HAP-1 (cell line): Measurements from ENCODE around the gene SPRTN.

Experiments used
- DNase-seq, 2 experiments: peaks; one replicate each; pipeline ENCODE4 v3.0.0-alpha.2; 2016 to 2020; ENCODE audit warnings: low spot score in 2 of 2
- H3K27me3 ChIP-seq: fragments of 250-450 bp; sonication (Bioruptor Pico); 2 replicates; pipeline ENCODE4 v1.5.1; 2020; ENCODE audit warnings: low read depth, mild to moderate bottlenecking, moderate library complexity
- H3K36me3 ChIP-seq: fragments of 250-450 bp; sonication (Bioruptor Pico); replicated peaks from 2 replicates; pipeline ENCODE4 v1.5.1; 2020; ENCODE audit warnings: mild to moderate bottlenecking
- H3K4me1 ChIP-seq: fragments of 250-450 bp; sonication (Bioruptor Pico); 2 replicates; pipeline ENCODE4 v1.5.1; 2020; ENCODE audit warnings: mild to moderate bottlenecking
- H3K4me3 ChIP-seq: fragments of 250-450 bp; sonication (Bioruptor Pico); 2 replicates; pipeline ENCODE4 v1.5.1; 2020; ENCODE audit warnings: mild to moderate bottlenecking, moderate library complexity
- H3K9me3 ChIP-seq: fragments of 250-450 bp; sonication (Bioruptor Pico); 2 replicates; pipeline ENCODE4 v1.5.1; 2020; ENCODE audit warnings: mild to moderate bottlenecking, moderate library complexity
- in situ Hi-C: fragments of 300-500 bp; cut with MboI; formaldehyde crosslinking; loops from 3 replicates; pipeline ENCODE4 v1.14.3; 2020; ENCODE audit warnings: low sequenced_read_pairs, inconsistent platforms, mixed read lengths

The SPRTN gene

GRCh38 chr1:231376101-231376500, 38.0 kb downstream of the SPRTN start:
- no peaks in the 10 kb centered on the region for H3K27me3 ChIP-seq
- H3K9me3 ChIP-seq, result no peaks in the 10 kb centered on the region
- DNase-seq, result no peak
- no peak overlapping the region for H3K4me3 ChIP-seq
- no peaks in the 10 kb centered on the region for H3K36me3 ChIP-seq
- H3K4me1 ChIP-seq, result peaks cover 2% of the 10 kb centered on the region
- in situ Hi-C loops, result no loop called here

GRCh38 chr1:231376875-231377549, 38.9 kb downstream of the SPRTN start:
- no peak overlapping the region for H3K4me3 ChIP-seq
- no peak for DNase-seq
- H3K27me3 ChIP-seq, result no peaks in the 10 kb centered on the region
- no peaks in the 10 kb centered on the region for H3K9me3 ChIP-seq
- H3K4me1 ChIP-seq, result peaks cover 2% of the 10 kb centered on the region
- no peaks in the 10 kb centered on the region for H3K36me3 ChIP-seq
- in situ Hi-C loops, result no loop called here

GRCh38 chr1:231381729-231382128, 43.6 kb downstream of the SPRTN start:
- Histone ChIP-seq H3K36me3 (no peaks in the 10 kb centered on the region), H3K27me3 (no peaks in the 10 kb centered on the region), H3K4me1 (peaks cover 2% of the 10 kb centered on the region), H3K9me3 (no peaks in the 10 kb centered on the region), H3K4me3 (no peak overlapping the region)
- in situ Hi-C loops, result no loop called here
- DNase-seq, result no peak

- peaks cover 2% of the 10 kb centered on the region for H3K4me1 ChIP-seq
- H3K27me3 ChIP-seq, result no peaks in the 10 kb centered on the region
- in situ Hi-C loops, result no loop called here
- H3K9me3 ChIP-seq, result no peaks in the 10 kb centered on the region
- H3K36me3 ChIP-seq, result no peaks in the 10 kb centered on the region
- no peak overlapping the region for H3K4me3 ChIP-seq
- DNase-seq, result no peak
Measured at GRCh38 chr1:231382426-231382825, 44.3 kb downstream of the SPRTN start.

- in situ Hi-C loops, result no loop called here
- Histone ChIP-seq H3K27me3 (no peaks in the 10 kb centered on the region), H3K4me3 (no peak overlapping the region), H3K36me3 (no peaks in the 10 kb centered on the region), H3K4me1 (peaks cover 2% of the 10 kb centered on the region), H3K9me3 (no peaks in the 10 kb centered on the region)
- DNase-seq, result no peak
Measured at GRCh38 chr1:231383159-231383860, 45.2 kb downstream of the SPRTN start.

- Histone ChIP-seq H3K4me3 (no peak overlapping the region), H3K27me3 (no peaks in the 10 kb centered on the region), H3K9me3 (no peaks in the 10 kb centered on the region), H3K36me3 (no peaks in the 10 kb centered on the region; the same call in 1 of the 2 replicates), H3K4me1 (peaks cover under 1% of the 10 kb centered on the region)
- DNase-seq, result no peak
- in situ Hi-C loops, result no loop called here
Measured at GRCh38 chr1:231384696-231385415, 46.8 kb downstream of the SPRTN start.

GRCh38 chr1:231385416-231385748, 47.3 kb downstream of the SPRTN start:
- no peak for DNase-seq
- no peaks in the 10 kb centered on the region for H3K9me3 ChIP-seq
- in situ Hi-C loops, result no loop called here
- no peak overlapping the region for H3K4me3 ChIP-seq
- no peaks in the 10 kb centered on the region for H3K4me1 ChIP-seq
- no peaks in the 10 kb centered on the region for H3K27me3 ChIP-seq
- H3K36me3 ChIP-seq, result peaks cover 4% of the 10 kb centered on the region; the same call in 1 of the 2 replicates

- DNase-seq, result no peak
- no peak overlapping the region for H3K4me3 ChIP-seq
- in situ Hi-C loops, result no loop called here
- no peaks in the 10 kb centered on the region for H3K27me3 ChIP-seq
- peaks cover 4% of the 10 kb centered on the region; the same call in 1 of the 2 replicates for H3K36me3 ChIP-seq
- no peaks in the 10 kb centered on the region for H3K4me1 ChIP-seq
- no peaks in the 10 kb centered on the region for H3K9me3 ChIP-seq
Measured at GRCh38 chr1:231386466-231386865, 48.4 kb downstream of the SPRTN start.

- DNase-seq, result no peak
- Histone ChIP-seq H3K9me3 (no peaks in the 10 kb centered on the region), H3K4me1 (no peaks in the 10 kb centered on the region; the same call in 1 of the 2 replicates), H3K4me3 (no peak overlapping the region), H3K27me3 (no peaks in the 10 kb centered on the region), H3K36me3 (peaks cover 4% of the 10 kb centered on the region; the same call in 1 of the 2 replicates)
- in situ Hi-C loops, result no loop called here
Measured at GRCh38 chr1:231387770-231388669, 49.9 kb downstream of the SPRTN start.

GRCh38 chr1:231390071-231390470, 52.0 kb downstream of the SPRTN start:
- in situ Hi-C loops, result no loop called here
- Histone ChIP-seq H3K27me3 (no peaks in the 10 kb centered on the region), H3K36me3 (peaks cover 4% of the 10 kb centered on the region; the same call in 1 of the 2 replicates), H3K4me1 (peaks cover 10% of the 10 kb centered on the region), H3K9me3 (no peaks in the 10 kb centered on the region), H3K4me3 (no peak overlapping the region)
- no peak for DNase-seq

- DNase-seq, result no peak
- Histone ChIP-seq H3K4me1 (peaks cover 10% of the 10 kb centered on the region), H3K4me3 (no peak overlapping the region), H3K27me3 (no peaks in the 10 kb centered on the region), H3K9me3 (no peaks in the 10 kb centered on the region), H3K36me3 (peaks cover 4% of the 10 kb centered on the region; the same call in 1 of the 2 replicates)
- in situ Hi-C loops, result no loop called here
Measured at GRCh38 chr1:231392389-231393131, 54.5 kb downstream of the SPRTN start.

GRCh38 chr1:231393668-231394067, 55.6 kb downstream of the SPRTN start:
- DNase-seq, result no peak
- no peak overlapping the region for H3K4me3 ChIP-seq

More at GRCh38 chr1:231393668-231394067, 55.6 kb downstream of the SPRTN start:
- peaks cover 10% of the 10 kb centered on the region for H3K4me1 ChIP-seq
- no peaks in the 10 kb centered on the region for H3K27me3 ChIP-seq
- in situ Hi-C loops, result no loop called here
- H3K9me3 ChIP-seq, result no peaks in the 10 kb centered on the region
- peaks cover 4% of the 10 kb centered on the region; the same call in 1 of the 2 replicates for H3K36me3 ChIP-seq
